OCI-LY1 (cell line): Measurements from ENCODE around the gene PPFIA1.

Experiments
- H2AFZ ChIP-seq: fragments of 200-600 bp; sonication (generic), shearing (Covaris generic); 2 replicates; pipeline ENCODE4 v1.6.0; 2014; ENCODE audit warnings: antibody characterized with exemption, mild to moderate bottlenecking, low read length
- H3F3A ChIP-seq: fragments of 200-600 bp; sonication (generic), shearing (Covaris generic); 2 replicates; pipeline ENCODE4 v1.6.0; 2014; ENCODE audit warnings: mild to moderate bottlenecking, antibody characterized with exemption, low read length, moderate library complexity; ENCODE audit not compliant: insufficient read depth
- H3K27ac ChIP-seq: fragments of 200-600 bp; sonication (generic); 2 replicates; pipeline ENCODE4 v1.5.1; 2014; ENCODE audit warnings: low read length, mixed run types, mild to moderate bottlenecking, low read depth; ENCODE audit not compliant: poor library complexity, severe bottlenecking
- H3K27me3 ChIP-seq: fragments of 200-600 bp; sonication (generic); 2 replicates; pipeline ENCODE4 v1.6.0; 2014; ENCODE audit warnings: antibody characterized with exemption, mild to moderate bottlenecking, low read length, moderate library complexity; ENCODE audit not compliant: insufficient read depth
- H3K36me3 ChIP-seq: fragments of 200-600 bp; sonication (generic); 2 replicates; pipeline ENCODE4 v1.6.1; 2014; ENCODE audit warnings: mild to moderate bottlenecking, antibody characterized with exemption, low read length, moderate library complexity, mixed read lengths; ENCODE audit not compliant: insufficient read depth
- H3K4me1 ChIP-seq: fragments of 200-600 bp; sonication (generic); 2 replicates; pipeline ENCODE4 v1.5.1; 2014; ENCODE audit warnings: mild to moderate bottlenecking, low read length, moderate library complexity; ENCODE audit not compliant: insufficient read depth, severe bottlenecking
- H3K4me2 ChIP-seq: fragments of 200-600 bp; sonication (generic), shearing (Covaris generic); 2 replicates; pipeline ENCODE4 v1.6.1; 2014; ENCODE audit warnings: low read length
- H3K4me3 ChIP-seq: fragments of 200-600 bp; sonication (generic); 2 replicates; pipeline ENCODE4 v1.5.1; 2014; ENCODE audit warnings: low read length, low read depth, mild to moderate bottlenecking, mixed read lengths; ENCODE audit not compliant: poor library complexity, severe bottlenecking
- H3K79me2 ChIP-seq: fragments of 200-600 bp; shearing (Covaris generic); 2 replicates; pipeline ENCODE4 v1.6.1; 2016; ENCODE audit warnings: mixed run types, low read length, mixed read lengths; ENCODE audit not compliant: insufficient read depth
- H3K9ac ChIP-seq: fragments of 200-600 bp; sonication (generic), shearing (Covaris generic); 2 replicates; pipeline ENCODE4 v1.6.1; 2014; ENCODE audit warnings: mild to moderate bottlenecking, low read length, mixed read lengths
- H3K9me2 ChIP-seq: fragments of 200-600 bp; sonication (generic), shearing (Covaris generic); 2 replicates; pipeline ENCODE4 v1.6.1; 2014; ENCODE audit warnings: low read depth, mild to moderate bottlenecking, low read length, mixed read lengths
- H3K9me3 ChIP-seq: fragments of 200-600 bp; shearing (Covaris generic); 2 replicates; pipeline ENCODE4 v1.6.1; 2014; ENCODE audit warnings: low read length, mixed read lengths
- H4K20me1 ChIP-seq: fragments of 200-600 bp; sonication (generic), shearing (Covaris generic); 2 replicates; pipeline ENCODE4 v1.6.0; 2016; ENCODE audit warnings: mild to moderate bottlenecking, low read length; ENCODE audit not compliant: insufficient read depth
- CTCF ChIP-seq: fragments of 200-600 bp; sonication (generic), shearing (Covaris generic); IDR thresholded peaks from 2 replicates; pipeline ENCODE4 v1.5.1; 2017; ENCODE audit warnings: mild to moderate bottlenecking, antibody characterized with exemption, low read length, moderate library complexity, mixed read lengths
- EZH2 ChIP-seq: fragments of 200-600 bp; sonication (generic), shearing (Covaris generic); IDR thresholded peaks from 2 replicates; pipeline ENCODE4 v1.8.0; 2017; ENCODE audit warnings: borderline replicate concordance, mixed run types, mild to moderate bottlenecking, antibody characterized with exemption, low read length, moderate library complexity, mixed read lengths

The PPFIA1 gene

GRCh38 chr11:70339066-70339465 is 68.6 kb downstream of the PPFIA1 start:
- Histone ChIP-seq H3K9me2 (no peaks in the 10 kb centered on the region), H3K4me2 (no peak overlapping the region), H3K4me3 (no peak overlapping the region), H3K27ac (no peak overlapping the region), H2AFZ (no peak overlapping the region), H4K20me1 (no peaks in the 10 kb centered on the region), H3K27me3 (no peaks in the 10 kb centered on the region), H3K36me3 (peaks cover 75% of the 10 kb centered on the region), H3K79me2 (no peaks in the 10 kb centered on the region), H3K9ac (no peak overlapping the region), H3K9me3 (no peaks in the 10 kb centered on the region), H3F3A (no peaks in the 10 kb centered on the region), H3K4me1 (no peaks in the 10 kb centered on the region)
- TF ChIP-seq EZH2 (no peak), CTCF (no peak)

- H3K4me3 ChIP-seq, result no peak overlapping the region
- TF ChIP-seq CTCF (no peak), EZH2 (no peak)
- no peak overlapping the region for H3K27ac ChIP-seq
- no peak overlapping the region for H2AFZ ChIP-seq
- H3F3A ChIP-seq, result no peaks in the 10 kb centered on the region
- no peak overlapping the region for H3K4me2 ChIP-seq
- no peak overlapping the region for H3K9ac ChIP-seq
- H3K79me2 ChIP-seq, result no peaks in the 10 kb centered on the region
- no peaks in the 10 kb centered on the region for H3K9me3 ChIP-seq
- H3K36me3 ChIP-seq, result peaks cover 67% of the 10 kb centered on the region
- no peaks in the 10 kb centered on the region for H3K4me1 ChIP-seq
- no peaks in the 10 kb centered on the region for H3K9me2 ChIP-seq
- no peaks in the 10 kb centered on the region for H4K20me1 ChIP-seq
- H3K27me3 ChIP-seq, result no peaks in the 10 kb centered on the region
Observed at GRCh38 chr11:70341881-70342429, 71.5 kb downstream of the PPFIA1 start.

GRCh38 chr11:70343636-70344035 is 73.1 kb downstream of the PPFIA1 start:
- Histone ChIP-seq H3K9me2 (no peaks in the 10 kb centered on the region), H3K4me1 (no peaks in the 10 kb centered on the region), H3K9me3 (no peaks in the 10 kb centered on the region), H2AFZ (no peak overlapping the region), H3K9ac (no peak overlapping the region), H3K27ac (no peak overlapping the region), H3K4me2 (no peak overlapping the region), H3K79me2 (no peaks in the 10 kb centered on the region), H4K20me1 (no peaks in the 10 kb centered on the region), H3K36me3 (peaks cover 63% of the 10 kb centered on the region), H3K4me3 (no peak overlapping the region), H3F3A (no peaks in the 10 kb centered on the region), H3K27me3 (no peaks in the 10 kb centered on the region)
- TF ChIP-seq CTCF (no peak), EZH2 (no peak)
